NCI-H1105 (cell line): Measurements from ENCODE around the gene TMEM181.
"Not testable (repeated sequence)": the region's sequence is repeated elsewhere in the genome, so short reads cannot be mapped to it uniquely, and the experiment has no call there.

Experiments used
- DNase-seq: peaks from one replicate; lab custom pipeline; 2025; lab: John Stamatoyannopoulos, UW

Gene TMEM181

GRCh38 chr6:158660333-158660754, 100.5 kb downstream of the TMEM181 start:
- DNase-seq, result peak; percentile 98

- peak; percentile 67 for DNase-seq
Measured at GRCh38 chr6:158661156-158661685, 101.3 kb downstream of the TMEM181 start.

GRCh38 chr6:158662607-158662953, 102.7 kb downstream of the TMEM181 start:
- no peak for DNase-seq

- peak; percentile 73 for DNase-seq
Measured at GRCh38 chr6:158662954-158663624, 103.2 kb downstream of the TMEM181 start.

GRCh38 chr6:158663625-158664165, 103.8 kb downstream of the TMEM181 start:
- DNase-seq, result no peak

GRCh38 chr6:158665332-158665731, 105.4 kb downstream of the TMEM181 start:
- no peak for DNase-seq

- no peak for DNase-seq
Measured at GRCh38 chr6:158666628-158667359, 106.9 kb downstream of the TMEM181 start.

- no peak for DNase-seq
Measured at GRCh38 chr6:158667360-158667981, 107.6 kb downstream of the TMEM181 start.

- DNase-seq, result no peak
Measured at GRCh38 chr6:158668707-158669103, 108.8 kb downstream of the TMEM181 start.

GRCh38 chr6:158669145-158670035, 109.5 kb downstream of the TMEM181 start:
- peak; percentile 42 for DNase-seq

GRCh38 chr6:158672119-158672518, 112.2 kb downstream of the TMEM181 start:
- DNase-seq, result not testable (repeated sequence)

- DNase-seq, result no peak
Measured at GRCh38 chr6:158672726-158673125, 112.8 kb downstream of the TMEM181 start.

GRCh38 chr6:158674342-158675131, 114.6 kb downstream of the TMEM181 start:
- no peak for DNase-seq

GRCh38 chr6:158677094-158677493, 117.2 kb downstream of the TMEM181 start:
- not testable (repeated sequence) for DNase-seq

- DNase-seq, result no peak
Measured at GRCh38 chr6:158677906-158678578, 118.2 kb downstream of the TMEM181 start.

GRCh38 chr6:158680015-158680414, 120.1 kb downstream of the TMEM181 start:
- DNase-seq, result no peak

GRCh38 chr6:158680481-158680880, 120.6 kb downstream of the TMEM181 start:
- DNase-seq, result no peak

GRCh38 chr6:158684311-158684710, 124.4 kb downstream of the TMEM181 start:
- no peak for DNase-seq

GRCh38 chr6:158684745-158685324, 124.9 kb downstream of the TMEM181 start:
- no peak for DNase-seq
